Endothelial cell (in vitro differentiated cells): ENCODE data around the gene PRR14L. TPM values are rescaled to one million over a fixed set of nuclear protein-coding genes. Genes with fewer than 3 reads are reported as not detected.
A peak's percentile ranks its signal among the peaks of the same experiment; 100 is the strongest.

ENCODE experiments used
- DNase-seq: peaks from one replicate; pipeline ENCODE4 v3.0.0; 2021; ENCODE audit warnings: low spot score
- H3K27ac Mint-ChIP-seq: one replicate; pipeline ENCODE4 v1.8.0; 2021; ENCODE audit warnings: mixed read lengths, inconsistent platforms; ENCODE audit not compliant: unreplicated experiment
- H3K27me3 Mint-ChIP-seq: one replicate; pipeline ENCODE4 v1.8.0; 2021; ENCODE audit warnings: mild to moderate bottlenecking, moderate library complexity, mixed read lengths, inconsistent platforms; ENCODE audit not compliant: unreplicated experiment
- H3K36me3 Mint-ChIP-seq: one replicate; pipeline ENCODE4 v1.8.0; 2021; ENCODE audit warnings: mild to moderate bottlenecking, low read depth, mixed read lengths, inconsistent platforms; ENCODE audit not compliant: unreplicated experiment
- H3K4me1 Mint-ChIP-seq: one replicate; pipeline ENCODE4 v1.8.0; 2021; ENCODE audit warnings: mild to moderate bottlenecking, mixed read lengths, inconsistent platforms; ENCODE audit not compliant: unreplicated experiment
- H3K4me3 Mint-ChIP-seq: one replicate; pipeline ENCODE4 v1.8.0; 2021; ENCODE audit warnings: mild to moderate bottlenecking, mixed read lengths, inconsistent platforms; ENCODE audit not compliant: unreplicated experiment
- H3K9me3 Mint-ChIP-seq: one replicate; pipeline ENCODE4 v1.8.0; 2021; ENCODE audit warnings: mixed read lengths, inconsistent platforms; ENCODE audit not compliant: unreplicated experiment
- total RNA-seq: library from RNA; stranded (reverse); fragmentation: NEBNext Ultra II Directional; extraction: Animal tissue kit (Norgen Biotek cat#: 25700); gene quantifications from one replicate; pipeline ENCODE4 v1.2.1, GENCODE V29; 2021; ENCODE audit not compliant: unreplicated experiment
- TF ChIP-seq, protein P1 (sequence below): fragments of 200-600 bp; sonication (generic); IDR thresholded peaks from one replicate; pipeline ENCODE4 v1.5.0; 2021; ENCODE audit warnings: antibody characterized with exemption; ENCODE audit not compliant: unreplicated experiment

Gene PRR14L
- total RNA-seq, 1 donor from 2014 or later = 76.9 TPM

DNA sequence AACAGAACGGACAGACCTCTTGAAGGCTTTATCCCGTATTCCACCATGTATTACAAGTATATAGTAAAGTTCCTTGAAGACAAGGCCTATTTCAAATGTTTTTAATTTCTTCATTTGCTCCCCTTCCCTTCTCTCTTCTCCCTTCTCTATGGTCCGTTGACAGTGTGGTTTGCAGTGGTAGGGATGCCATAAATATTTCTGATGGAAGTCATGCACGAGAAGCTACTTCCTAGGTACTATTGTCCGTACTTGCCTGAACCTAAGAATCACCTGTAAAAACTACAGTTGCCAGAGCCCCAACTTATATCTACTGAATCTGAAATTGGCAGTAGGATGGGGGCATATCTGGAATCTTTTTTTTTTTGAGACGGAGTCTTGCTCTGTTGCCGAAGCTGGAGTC lies 90.7 kb downstream of the PRR14L start:
- Mint-ChIP-seq H3K4me1 (peaks cover 15% of the 10 kb centered on the region), H3K9me3 (no peaks in the 10 kb centered on the region), H3K36me3 (peaks cover 3% of the 10 kb centered on the region), H3K4me3 (no peak overlapping the region), H3K27ac (no peak overlapping the region), H3K27me3 (peaks cover 10% of the 10 kb centered on the region)
- DNase-seq = no peak
- TF ChIP-seq, protein P1, sequence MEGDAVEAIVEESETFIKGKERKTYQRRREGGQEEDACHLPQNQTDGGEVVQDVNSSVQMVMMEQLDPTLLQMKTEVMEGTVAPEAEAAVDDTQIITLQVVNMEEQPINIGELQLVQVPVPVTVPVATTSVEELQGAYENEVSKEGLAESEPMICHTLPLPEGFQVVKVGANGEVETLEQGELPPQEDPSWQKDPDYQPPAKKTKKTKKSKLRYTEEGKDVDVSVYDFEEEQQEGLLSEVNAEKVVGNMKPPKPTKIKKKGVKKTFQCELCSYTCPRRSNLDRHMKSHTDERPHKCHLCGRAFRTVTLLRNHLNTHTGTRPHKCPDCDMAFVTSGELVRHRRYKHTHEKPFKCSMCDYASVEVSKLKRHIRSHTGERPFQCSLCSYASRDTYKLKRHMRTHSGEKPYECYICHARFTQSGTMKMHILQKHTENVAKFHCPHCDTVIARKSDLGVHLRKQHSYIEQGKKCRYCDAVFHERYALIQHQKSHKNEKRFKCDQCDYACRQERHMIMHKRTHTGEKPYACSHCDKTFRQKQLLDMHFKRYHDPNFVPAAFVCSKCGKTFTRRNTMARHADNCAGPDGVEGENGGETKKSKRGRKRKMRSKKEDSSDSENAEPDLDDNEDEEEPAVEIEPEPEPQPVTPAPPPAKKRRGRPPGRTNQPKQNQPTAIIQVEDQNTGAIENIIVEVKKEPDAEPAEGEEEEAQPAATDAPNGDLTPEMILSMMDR = no peak

DNA sequence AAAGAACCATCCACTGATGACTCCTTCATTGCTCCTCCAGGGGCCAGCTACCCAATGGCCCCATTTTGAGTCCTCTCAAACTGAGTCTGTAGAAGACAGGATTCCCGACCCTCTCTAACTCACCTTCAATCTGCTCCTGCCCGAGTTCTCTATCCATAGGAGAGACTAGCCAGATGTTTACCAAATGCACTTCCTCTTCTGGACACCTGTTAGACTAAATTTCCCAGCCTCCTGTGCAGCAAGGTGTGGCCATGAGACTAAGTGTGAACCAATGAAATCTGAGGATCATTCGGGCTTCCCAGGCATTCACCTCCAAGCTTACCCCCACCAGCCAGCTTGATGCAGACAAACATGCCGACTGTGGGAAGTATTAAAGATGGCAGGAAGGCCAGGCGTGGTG lies 95.5 kb downstream of the PRR14L start:
- Mint-ChIP-seq H3K9me3 (no peaks in the 10 kb centered on the region), H3K4me3 (peak overlapping the region; percentile 20), H3K27ac (no peak overlapping the region), H3K4me1 (peaks cover 8% of the 10 kb centered on the region), H3K27me3 (peaks cover 3% of the 10 kb centered on the region), H3K36me3 (peaks cover 6% of the 10 kb centered on the region)
- TF ChIP-seq, protein P1 = no peak
- no peak for DNase-seq

DNA sequence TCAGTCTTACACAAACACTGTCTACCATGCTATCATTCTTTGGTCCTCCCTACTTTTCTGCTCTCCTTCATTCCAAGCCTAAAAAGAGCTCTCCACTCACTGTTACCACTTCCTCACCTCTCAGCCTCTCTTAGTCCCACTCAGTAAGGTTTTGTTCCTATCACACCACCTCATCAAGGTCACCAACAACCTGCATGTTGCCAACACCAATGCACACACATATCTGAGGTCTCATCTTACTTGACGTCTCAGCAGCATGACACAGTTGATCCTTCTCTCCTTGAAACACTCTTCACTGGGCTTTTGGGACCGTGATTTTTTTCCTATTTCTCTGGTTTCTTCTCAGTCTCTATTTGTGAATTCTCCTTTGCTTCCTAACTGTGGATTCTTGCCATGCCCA lies 96.0 kb downstream of the PRR14L start:
- no peak for DNase-seq
- H3K9me3 Mint-ChIP-seq = no peaks in the 10 kb centered on the region
- H3K4me3 Mint-ChIP-seq = peak overlapping the region; percentile 20
- H3K27ac Mint-ChIP-seq = no peak overlapping the region
- peaks cover 3% of the 10 kb centered on the region for H3K27me3 Mint-ChIP-seq
- TF ChIP-seq, protein P1 = no peak
- peaks cover 6% of the 10 kb centered on the region for H3K36me3 Mint-ChIP-seq
- H3K4me1 Mint-ChIP-seq = peaks cover 8% of the 10 kb centered on the region

DNA sequence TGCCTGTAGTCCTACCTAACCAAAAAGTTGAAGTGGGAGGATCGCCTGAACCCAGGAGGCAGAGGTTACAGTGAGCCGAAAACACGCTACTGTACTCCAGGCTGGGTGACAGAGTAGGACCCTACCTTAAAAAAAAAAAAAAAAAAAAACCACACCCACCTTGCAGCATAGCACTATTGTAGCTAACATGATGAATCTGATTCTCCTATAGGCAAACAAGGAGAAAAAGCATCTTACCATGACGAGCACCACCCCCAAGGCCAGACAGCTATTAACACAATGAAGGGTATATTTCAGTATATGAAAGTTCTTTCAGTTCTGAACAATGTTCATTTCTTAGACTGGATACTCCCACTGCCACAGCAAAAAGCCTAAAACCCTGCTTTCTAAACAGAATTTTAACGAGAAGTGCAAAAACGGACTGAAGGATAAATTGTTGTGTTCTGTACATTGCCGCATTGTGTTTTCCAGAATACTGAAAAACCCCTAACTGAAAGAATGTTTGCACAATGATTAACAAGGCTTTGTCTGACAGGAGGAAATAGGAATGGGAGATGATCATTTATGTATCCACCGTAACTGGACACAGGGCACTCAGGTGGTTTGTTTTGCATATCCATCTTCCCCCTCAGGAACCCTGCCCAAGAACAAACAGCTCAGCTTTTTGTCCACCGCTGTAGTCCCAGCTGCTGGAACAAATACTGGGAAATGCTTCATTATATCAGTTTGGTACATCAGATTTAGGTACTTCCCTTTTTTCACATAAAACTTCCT lies 96.8 kb downstream of the PRR14L start:
- Mint-ChIP-seq H3K4me1 (peaks cover 8% of the 10 kb centered on the region), H3K9me3 (no peaks in the 10 kb centered on the region), H3K4me3 (no peak overlapping the region), H3K27ac (peak overlapping the region; percentile 39), H3K27me3 (peaks cover 3% of the 10 kb centered on the region), H3K36me3 (peaks cover 6% of the 10 kb centered on the region)
- TF ChIP-seq, protein P1 = no peak
- no peak for DNase-seq

DNA sequence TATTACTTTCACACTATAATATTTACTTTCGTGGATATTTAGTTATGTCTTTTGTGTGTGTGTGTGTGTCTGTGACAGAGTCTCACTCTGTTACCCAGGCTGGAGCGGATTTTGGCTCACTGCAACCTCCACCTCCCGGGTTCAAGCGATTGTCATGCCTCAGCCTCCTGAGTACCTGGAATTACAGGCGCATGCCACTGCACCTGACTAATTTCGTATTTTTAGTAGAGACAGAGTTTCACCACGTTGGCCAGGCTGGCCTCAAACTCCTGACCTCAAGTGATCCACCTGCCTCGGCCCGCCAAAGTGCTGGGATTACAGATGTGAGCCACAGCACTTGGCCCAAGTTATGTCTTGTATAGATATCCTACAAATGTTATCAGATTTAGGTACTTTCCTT lies 97.8 kb downstream of the PRR14L start:
- no peak overlapping the region for H3K27ac Mint-ChIP-seq
- no peaks in the 10 kb centered on the region for H3K9me3 Mint-ChIP-seq
- TF ChIP-seq, protein P1 = no peak
- no peak for DNase-seq
- H3K4me3 Mint-ChIP-seq = no peak overlapping the region
- peaks cover 8% of the 10 kb centered on the region for H3K4me1 Mint-ChIP-seq
- H3K36me3 Mint-ChIP-seq = peaks cover 6% of the 10 kb centered on the region
- H3K27me3 Mint-ChIP-seq = peaks cover 2% of the 10 kb centered on the region
